ENCODE results near the gene CAPN5.
A peak's percentile ranks its signal among the peaks of the same experiment; 100 is the strongest.

Gene CAPN5

GRCh38 chr11:77100166-77101042 lies 33.6 kb downstream of the CAPN5 start:
- no peak for DNase-seq (ENCODE audit: low spot score)

DNA sequence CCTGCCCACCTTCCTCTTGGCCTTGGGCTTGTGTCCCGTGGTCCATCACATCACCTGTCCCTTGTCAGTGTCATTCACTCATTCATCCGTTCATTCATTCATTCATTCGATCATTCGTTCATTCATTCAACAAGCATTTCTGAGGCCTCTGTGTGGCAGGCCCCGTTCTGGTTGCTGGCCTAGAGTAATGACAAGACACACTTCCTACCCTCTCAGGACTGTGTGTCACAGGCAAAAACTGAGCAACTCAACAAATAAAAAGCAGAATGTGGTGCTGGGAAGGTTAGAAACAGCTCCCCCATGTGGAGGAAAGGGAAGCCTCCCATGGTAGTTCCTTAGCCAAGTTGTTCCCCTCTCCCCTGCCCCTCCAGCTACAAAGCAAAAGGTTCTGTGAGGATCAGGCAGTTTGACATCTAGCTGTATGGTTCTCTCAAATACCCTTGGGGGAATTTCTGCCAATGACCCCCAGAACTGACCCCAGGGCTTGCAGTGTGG lies 34.3 kb downstream of the CAPN5 start:
- DNase-seq (ENCODE audit: low spot score), result no peak

GRCh38 chr11:77102246-77103210 lies 35.8 kb downstream of the CAPN5 start, which contains the start of gene OMP:
Gene OMP, plus strand, starts transcription at chr11:77102840. Its CDS starts 0 bp downstream, at chr11:77102840.
- DNase-seq (ENCODE audit: low spot score), result no peak

DNA sequence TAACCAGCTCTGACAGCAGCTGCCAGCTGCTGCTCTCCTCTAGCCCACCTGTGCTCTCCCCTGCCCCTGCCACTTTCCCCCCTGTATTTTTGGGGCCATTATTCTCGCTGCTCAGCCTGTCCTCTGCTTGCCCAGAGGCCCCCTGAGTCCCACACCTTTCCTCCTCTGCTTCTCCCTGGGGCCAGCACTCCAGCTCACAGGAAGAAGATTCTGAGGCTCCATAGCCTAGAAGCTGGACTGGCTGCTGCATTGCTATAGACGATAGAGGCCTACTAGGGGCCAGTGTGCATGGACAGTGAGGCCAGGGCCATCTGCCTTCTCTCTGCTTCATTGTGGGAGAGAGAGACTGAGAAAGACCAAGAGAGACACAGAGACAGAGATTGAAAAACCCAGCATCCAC lies 36.5 kb downstream of the CAPN5 start:
- no peak for DNase-seq (ENCODE audit: low spot score)

- no peak for DNase-seq (ENCODE audit: low spot score)
Measured at GRCh38 chr11:77104727-77105126, 38.0 kb downstream of the CAPN5 start.

- no peak for DNase-seq (ENCODE audit: low spot score)
Measured at GRCh38 chr11:77106321-77106720, 39.5 kb downstream of the CAPN5 start.

GRCh38 chr11:77106759-77107158 lies 40.0 kb downstream of the CAPN5 start:
- DNase-seq (ENCODE audit: low spot score), result no peak

DNA sequence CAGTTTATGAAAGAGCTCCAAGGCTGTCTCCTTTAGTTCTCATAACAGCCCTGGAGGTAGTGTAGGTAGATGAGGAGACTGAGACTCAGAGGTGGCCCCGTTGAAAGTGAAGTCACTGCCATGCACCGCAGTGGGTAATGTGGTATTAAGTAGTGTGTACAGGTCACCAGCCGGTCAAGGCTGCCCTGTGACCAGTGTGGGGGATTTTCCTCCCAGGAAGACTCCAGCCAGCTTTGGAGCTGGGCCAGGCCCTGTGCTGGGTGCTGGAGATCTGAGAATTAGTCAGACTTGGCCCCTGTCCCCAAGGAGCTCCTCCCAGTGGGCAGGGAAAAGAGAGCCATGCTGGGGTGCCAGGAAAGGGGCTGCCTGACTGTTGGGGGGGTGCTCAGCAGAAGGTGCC lies 41.2 kb downstream of the CAPN5 start:
- DNase-seq (ENCODE audit: low spot score), result peak; percentile 53

GRCh38 chr11:77108436-77108835 lies 41.7 kb downstream of the CAPN5 start:
- no peak for DNase-seq (ENCODE audit: low spot score)

- DNase-seq (ENCODE audit: low spot score), result no peak
Measured at GRCh38 chr11:77109236-77110019, 42.7 kb downstream of the CAPN5 start.

- no peak for DNase-seq (ENCODE audit: low spot score)
Measured at GRCh38 chr11:77110836-77111235, 44.1 kb downstream of the CAPN5 start.

- no peak for DNase-seq (ENCODE audit: low spot score)
Measured at GRCh38 chr11:77111277-77111676, 44.5 kb downstream of the CAPN5 start.

DNA sequence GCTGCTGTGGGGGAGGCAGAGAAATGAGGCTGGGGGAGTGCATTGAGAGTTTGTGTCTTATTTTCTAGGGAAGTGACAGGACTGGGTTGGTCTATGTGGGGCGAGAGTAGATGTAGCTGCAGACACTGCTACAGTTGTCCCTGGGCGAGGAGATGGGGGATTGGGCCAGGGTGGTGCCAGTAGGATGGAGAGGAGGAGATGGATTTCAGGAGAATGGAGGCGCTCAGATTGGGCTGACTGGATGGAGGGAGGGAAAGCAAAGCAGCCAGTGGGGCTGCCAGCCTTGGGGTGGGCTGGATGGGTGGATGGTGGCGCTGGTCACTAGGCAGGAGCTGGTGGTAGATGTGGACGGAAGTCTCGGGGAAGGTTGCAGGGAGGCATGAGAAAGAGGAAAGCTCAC lies 45.2 kb downstream of the CAPN5 start:
- DNase-seq (ENCODE audit: low spot score), result no peak

DNA sequence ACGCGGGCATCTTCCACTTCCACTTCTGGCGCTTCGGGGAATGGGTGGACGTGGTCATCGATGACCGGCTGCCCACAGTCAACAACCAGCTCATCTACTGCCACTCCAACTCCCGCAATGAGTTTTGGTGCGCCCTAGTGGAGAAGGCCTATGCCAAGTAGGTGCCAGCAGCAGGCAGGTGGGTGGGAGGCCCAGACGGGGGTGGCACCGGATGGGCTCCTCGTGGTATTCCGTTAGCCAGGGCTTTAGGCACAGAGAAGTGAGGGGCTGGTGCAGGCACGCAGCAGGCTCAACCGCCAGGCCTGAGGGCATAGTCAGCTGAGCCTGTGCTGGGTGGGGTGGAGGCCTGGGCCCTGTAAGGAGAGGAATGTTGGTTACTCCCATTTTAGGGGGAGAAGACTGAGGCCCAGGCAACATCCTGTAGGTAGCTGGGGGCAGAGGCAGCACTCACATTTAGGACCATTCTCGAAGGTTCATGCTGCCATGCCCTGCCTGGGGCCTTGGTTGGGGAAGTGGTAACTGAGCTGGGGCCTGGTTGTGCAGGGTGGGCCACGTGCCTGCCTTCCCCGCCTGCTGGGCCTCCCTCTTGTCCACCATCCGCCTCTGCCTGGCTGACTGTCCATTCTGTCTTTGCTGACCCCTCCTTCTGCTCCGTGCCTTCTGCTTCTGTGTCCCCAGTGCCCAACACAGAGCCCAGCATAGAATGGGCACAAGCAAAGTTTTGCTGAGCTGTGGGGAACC lies 46.0 kb downstream of the CAPN5 start:
- no peak for DNase-seq (ENCODE audit: low spot score)

DNA sequence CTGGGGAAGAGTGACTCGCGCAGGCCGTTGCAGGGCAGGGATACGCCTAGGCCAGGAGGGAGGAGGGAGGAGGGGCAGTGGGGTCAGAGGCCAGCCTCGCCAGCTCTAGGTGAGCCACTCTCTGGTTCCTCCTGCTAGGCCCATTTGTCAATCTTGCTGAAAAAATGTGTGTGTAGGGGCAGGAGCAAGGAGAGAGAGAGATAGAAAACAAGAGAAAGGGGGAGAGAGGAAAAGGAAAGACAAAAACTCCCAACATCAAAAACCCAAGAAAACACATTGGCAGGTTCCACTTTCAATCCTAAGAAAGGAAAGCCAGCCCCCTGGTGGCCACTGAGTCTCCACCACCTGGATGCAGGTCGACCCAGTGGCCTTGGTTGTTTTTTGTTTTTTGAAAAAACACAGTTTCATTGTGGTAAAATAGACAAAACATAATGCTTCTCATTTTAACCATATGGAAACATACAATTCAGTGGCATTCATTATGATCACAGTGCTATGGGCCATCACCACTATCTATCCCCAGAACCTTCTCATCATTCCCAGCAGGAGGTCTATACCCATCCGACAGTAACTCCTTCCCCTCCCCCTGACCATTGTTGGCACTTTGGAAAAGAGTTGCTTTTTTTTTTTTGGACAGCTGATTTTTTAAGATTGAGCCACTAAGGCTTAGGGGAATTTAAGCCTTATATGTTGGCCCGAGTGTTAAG lies 46.8 kb downstream of the CAPN5 start:
- no peak for DNase-seq (ENCODE audit: low spot score)

DNA sequence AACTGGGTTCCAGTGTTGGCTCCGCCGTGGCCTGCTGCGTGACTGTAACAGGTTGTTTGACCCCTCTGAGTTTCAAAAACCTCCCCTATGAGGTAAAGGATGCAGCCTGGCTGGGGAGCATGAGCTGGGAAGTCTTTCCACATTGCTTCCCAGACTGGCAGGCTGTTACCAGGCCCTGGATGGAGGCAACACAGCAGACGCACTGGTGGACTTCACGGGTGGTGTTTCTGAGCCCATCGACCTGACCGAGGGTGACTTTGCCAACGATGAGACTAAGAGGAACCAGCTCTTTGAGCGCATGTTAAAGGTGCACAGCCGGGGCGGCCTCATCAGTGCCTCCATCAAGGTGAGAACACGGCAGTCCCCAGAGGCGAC lies 47.3 kb downstream of the CAPN5 start:
- DNase-seq (ENCODE audit: low spot score), result no peak

DNA sequence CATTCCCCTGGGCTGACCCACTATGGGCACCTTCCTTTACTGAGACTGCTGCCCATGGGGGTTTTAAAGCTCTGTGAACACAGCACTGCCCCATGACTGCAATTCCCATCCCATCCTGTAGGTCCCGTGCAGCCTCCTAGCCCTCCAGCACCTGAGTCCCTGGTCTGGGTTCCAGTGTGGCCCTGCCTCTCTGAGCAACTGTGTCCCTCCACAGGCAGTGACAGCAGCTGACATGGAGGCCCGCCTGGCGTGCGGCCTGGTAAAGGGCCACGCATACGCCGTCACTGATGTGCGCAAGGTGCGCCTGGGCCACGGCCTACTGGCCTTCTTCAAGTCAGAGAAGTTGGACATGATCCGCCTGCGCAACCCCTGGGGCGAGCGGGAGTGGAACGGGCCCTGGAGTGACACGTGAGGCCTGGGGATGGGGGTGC lies 48.4 kb downstream of the CAPN5 start:
- no peak for DNase-seq (ENCODE audit: low spot score)

GRCh38 chr11:77115956-77116355 lies 49.2 kb downstream of the CAPN5 start:
- no peak for DNase-seq (ENCODE audit: low spot score)

- no peak for DNase-seq (ENCODE audit: low spot score)
Measured at GRCh38 chr11:77117492-77117891, 50.7 kb downstream of the CAPN5 start.

GRCh38 chr11:77118086-77118485 lies 51.3 kb downstream of the CAPN5 start:
- no peak for DNase-seq (ENCODE audit: low spot score)
